Dedifferentiated amniotic fluid mesenchymal stem cell (primary cell): ENCODE results near the gene TAS1R1.
A peak's percentile ranks its signal among the peaks of the same experiment; 100 is the strongest.
"Not testable (repeated sequence)": the region's sequence is repeated elsewhere in the genome, so short reads cannot be mapped to it uniquely, and the experiment has no call there.

Experiments used
- DNase-seq: peaks from one replicate; pipeline ENCODE4 v3.0.0-alpha.2; 2016; ENCODE audit errors: extremely low spot score

Gene TAS1R1

DNA sequence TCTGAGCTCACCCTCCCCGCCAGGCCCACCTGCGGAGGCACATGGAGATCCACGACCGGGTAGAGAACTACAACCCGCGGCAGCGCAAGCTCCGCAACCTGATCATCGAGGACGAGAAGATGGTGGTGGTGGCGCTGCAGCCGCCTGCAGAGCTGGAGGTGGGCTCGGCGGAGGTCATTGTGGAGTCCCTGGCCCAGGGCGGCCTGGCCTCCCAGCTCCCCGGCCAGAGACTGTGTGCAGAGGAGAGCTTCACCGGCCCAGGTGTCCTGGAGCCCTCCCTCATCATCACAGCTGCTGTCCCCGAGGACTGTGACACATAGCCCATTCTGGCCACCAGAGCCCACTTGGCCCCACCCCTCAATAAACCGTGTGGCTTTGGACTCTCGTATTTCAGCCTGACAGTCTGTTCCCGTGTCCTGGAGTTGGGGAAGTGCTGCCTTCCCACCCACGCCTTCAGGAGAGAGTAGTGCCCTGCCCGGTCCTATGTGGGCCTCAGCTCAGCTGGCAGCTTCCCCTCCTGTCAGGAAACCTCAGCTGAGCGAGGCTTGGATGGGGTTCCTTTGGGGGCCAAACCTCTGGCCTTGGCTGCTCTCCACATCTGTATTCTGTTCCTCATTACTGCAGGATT, 33.9 kb downstream of the TAS1R1 start:
- no peak for DNase-seq

DNA sequence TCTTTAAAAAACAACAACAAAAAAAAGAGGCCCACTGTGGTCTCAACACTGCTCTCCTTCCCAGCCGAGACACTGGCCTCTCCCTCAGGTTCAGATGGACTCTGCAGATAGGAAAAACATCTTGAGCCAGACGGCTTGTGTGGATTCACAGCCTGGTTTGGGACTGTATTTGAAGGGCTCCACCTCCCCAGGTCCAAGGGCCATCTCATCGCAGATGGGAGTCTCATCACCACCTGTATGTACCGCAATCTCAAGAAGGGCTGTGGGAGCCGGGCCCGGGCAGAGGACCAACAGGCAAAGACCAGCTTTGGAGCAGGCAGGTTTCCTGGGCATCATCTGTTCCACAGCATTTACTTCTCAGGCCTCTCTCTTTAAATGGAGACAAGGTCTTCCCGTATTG, 34.9 kb downstream of the TAS1R1 start:
- DNase-seq: no peak

DNA sequence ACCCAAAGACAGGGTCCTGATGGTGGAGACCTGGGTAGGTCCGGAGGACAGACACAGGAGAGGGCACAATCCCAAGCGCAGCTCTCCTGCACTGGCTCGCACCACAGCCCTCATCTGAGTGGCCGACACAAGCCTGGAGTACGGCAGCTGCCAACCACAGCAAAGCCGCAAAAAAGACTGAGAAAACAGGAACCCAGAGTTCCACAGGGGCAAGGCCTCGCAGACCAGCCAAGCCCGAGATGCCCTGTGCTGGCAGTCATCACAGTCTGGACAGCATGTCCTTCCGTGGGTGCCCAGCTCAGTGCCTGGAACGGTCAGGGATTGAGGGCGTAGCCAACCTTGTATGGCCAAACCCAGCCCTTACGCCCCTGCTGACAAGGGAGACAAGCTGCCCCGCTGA, 36.1 kb downstream of the TAS1R1 start:
- no peak for DNase-seq

DNA sequence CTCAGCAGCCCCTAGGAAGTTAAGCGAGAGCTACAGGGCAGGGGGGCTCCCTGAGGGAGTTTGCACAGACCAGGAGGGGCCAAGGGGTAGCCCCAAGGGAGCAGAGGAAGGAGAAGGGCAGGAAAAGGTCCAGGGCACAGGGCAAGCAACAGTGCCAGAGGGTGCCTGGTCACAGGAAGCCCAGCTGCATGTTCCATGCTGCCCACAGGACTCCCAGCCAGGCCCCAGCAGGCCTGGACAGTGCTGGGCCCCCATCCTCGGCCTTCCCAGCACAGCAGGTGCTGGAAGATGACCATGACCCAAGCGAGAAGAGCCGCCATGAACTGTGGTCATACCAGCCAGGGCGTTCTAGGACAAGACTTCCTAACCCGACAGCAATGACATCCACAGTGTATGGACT, 36.5 kb downstream of the TAS1R1 start:
- DNase-seq: no peak

DNA sequence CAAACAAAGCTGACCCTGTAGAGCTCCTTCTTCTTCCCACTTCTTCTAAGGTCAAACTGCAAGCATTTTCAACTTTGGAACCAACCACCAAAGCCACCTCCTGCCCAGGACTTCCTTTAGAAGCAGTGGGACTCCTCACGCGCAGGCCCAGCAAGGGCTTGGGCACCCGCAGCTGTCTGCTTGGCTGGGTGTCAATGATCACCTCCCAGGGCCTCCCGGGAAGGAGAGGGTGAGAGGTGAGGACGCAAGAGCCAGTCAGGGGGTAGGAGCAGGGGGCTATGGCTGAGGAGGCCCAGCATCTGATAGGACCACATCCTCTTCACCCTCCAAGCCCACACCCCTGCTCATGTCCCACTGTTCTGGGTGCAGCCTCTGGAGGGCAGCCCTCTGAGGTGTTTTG, 37.3 kb downstream of the TAS1R1 start:
- no peak for DNase-seq

DNA sequence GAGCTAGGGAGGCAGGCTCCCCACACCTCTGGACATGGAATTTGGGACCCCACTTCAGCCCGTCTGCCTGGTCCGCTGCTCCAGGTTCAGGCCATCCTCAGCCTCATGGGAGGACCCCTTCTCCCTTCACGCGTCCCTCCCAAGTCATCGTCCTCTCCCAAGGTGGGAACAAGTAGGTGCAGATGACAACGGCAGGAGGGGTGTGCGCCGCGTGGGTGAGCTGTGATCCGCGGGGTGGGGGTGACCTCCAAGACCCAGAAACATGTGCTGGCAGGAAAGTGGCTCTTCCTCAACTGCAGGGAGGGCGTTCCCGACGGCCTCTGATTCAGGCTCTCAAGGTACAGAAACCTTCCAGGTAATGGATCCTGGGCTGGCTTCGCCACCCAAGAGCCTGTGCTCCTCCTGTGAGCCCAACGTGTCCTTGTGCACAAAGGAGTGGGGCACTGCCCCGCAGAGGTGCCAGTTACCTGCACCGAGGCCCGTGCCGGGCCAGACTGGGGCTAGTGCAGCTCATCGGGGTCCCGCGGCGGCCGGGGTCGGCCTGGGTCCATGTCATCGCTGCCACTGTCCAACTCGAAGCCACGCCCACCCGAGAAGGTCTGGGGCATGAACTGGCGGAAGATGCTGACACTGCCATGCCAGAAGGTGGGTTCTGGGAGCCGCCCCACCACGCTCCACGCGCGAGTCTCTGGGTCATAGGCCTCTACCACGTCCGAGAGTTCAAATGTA, 37.9 kb downstream of the TAS1R1 start:
- no peak for DNase-seq

DNA sequence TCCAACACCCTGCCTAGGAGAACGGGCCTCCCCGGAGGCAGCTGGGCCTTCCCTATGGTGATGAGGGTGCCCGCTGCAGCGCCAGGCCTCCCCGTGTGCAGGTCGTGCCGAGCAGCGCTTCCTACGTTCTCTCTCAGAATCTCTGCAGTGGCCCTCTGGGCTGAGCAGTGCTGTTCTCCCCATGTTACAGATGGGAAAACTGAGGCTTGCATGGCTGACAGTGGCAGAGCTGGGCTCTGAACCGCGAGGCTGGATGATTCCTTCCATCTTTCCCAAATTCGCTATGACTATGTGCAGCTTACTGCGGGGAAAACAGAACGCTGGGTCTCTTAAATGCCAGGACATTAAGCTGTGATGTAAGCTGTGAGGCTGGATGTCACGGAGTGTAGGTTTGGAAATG, 38.7 kb downstream of the TAS1R1 start:
- no peak for DNase-seq

DNA sequence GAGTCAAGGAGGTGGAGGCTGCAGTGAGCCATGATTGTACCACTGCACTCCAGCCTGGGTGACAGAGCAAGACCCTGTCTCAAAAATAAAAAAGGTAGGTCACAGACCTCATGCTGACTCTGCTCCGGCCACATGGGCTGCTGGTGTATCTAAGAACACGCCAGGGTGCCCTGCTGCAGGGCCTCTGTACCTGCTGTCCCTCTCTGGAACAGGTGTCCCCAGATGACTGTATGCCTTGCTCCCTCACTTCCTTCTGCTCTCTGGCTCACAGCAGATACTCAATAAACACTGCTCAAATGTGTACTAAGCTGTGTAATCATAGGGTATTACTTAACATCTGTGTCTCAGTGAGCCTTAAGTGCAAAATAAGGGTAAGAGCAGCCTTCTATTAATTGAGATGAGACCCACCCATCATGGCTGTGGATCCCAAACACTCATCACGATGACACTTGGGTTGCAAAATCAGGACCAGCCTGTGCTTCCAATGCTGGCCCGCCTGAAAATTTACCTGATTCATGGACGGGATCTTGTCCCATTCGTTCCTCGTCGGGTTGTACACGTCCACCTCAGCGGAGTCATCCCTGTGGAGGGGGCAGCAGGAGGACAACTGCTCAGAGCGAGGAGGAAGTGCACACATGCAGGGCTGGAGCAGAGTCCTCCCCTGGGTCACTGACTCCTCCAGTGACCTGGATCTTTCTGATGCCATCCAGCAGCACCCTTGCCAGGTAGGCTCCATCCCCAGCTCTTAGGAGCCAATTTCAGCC, 40.1 kb downstream of the TAS1R1 start:
- DNase-seq: no peak

DNA sequence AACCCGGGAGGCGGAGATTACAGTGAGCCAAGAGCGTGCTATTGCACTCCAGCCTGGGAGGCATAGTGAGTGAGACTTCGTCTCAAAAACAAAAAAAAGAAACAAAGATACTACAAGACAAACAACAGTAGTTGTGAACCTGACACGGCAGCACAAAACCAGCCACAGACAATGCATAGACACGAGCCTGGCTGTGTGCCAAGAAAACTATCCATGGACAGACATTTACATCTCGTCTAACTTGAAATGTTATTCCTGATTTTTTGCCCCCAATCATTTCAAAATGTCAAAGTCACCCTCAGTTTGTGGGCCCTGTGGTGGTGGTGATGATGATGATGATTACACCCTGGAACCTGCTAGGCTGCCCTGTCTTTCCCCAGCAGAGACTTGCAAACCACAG, 41.2 kb downstream of the TAS1R1 start:
- no peak for DNase-seq

DNA sequence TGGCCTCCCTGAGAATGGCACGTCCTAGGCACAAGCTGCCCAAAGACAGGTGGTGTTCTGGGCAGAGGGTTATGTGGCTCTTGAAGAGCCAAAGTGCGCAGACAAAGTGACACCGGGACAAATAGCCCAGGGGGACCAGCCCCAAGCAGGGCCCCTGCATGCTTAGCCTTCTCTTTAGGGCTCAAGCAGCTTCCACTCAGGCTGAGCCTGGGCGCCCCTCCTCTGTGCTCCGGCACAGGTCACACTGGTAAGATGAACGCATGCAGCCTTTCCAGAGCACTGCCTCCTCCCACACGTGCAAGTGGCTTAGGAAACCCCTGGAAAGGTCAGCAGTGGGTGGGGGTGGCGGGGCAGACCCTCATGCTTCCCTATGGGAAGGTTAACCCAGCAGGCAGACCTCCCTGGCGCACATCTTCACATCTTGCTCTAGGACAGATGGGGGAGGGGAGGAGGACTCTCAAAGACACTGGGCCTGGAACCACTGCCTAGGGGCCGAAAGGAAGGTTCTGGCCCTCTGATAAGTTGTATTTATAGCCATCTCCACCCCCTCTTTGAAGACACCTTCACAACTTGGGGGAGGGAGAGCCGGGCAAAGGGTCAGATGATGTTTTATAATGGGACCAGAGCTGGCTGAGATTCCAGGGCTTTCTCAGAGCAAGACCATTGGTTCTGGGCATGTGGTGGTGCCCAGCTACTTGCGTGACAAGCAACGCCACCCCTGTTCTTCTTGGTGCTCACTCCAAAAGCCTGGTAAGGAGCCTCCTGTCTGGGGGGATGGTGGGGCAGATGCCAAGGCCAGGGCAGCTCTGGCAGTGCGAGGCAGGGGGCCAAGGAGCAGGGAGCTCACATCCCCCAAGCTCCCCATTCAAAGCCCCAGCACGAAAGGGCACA, 42.0 kb downstream of the TAS1R1 start:
- DNase-seq: no peak

DNA sequence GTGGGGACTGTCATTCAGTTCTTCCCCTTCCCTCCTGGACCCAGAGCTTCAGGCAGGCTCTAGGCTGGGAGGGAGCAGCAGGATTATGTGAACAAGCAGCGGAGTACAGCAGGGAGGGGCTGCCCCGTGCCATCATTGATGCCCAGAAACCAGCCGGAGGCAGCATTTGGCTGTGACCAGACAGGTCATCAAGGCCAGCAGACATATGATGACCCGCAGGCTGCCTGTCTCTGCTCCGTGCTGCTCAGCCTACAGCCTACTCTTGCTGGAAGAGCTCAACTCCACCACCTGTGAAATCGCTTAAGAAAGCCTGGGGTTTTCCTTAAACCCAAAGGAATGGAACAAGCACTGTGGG, 42.6 kb downstream of the TAS1R1 start:
- no peak for DNase-seq

DNA sequence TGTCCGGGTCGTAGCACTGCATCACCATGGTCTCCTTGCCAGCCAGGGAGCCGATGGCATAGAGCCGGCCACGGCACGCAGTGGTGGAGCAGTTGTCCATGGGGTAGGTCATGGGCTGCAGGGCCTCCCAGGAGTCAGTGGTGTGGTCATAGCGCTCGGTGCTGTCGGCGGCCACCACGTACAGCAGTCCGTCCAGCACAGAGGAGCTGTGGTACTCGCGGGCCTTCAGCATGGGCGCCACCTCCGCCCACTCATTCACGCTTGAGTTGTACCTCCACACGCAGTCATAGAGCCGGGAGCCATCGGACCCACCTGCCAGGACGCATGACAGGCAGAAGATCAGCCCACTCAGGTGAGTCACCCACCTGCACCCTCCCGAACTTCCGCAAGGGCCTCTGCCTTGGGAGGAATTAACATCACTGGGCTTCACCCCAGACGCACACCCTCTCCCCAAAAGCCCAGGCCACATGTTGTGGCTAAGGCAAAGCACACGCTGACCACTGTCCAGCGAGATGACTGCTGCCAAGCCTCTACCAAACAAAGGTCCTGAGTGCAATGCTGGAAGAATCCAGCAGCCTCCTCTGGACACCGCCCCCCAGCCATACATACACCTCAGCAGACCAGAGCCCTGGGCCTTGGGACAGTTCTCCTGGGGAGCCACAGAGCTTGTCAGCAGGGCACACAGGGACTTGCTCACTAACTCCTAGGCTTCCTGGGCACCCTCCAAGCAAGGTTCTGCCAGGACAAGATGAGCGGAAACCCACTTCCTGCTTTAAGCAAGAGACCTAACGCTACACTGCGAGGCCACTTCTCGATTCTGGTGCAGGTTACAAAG, 44.3 kb downstream of the TAS1R1 start:
- no peak for DNase-seq

DNA sequence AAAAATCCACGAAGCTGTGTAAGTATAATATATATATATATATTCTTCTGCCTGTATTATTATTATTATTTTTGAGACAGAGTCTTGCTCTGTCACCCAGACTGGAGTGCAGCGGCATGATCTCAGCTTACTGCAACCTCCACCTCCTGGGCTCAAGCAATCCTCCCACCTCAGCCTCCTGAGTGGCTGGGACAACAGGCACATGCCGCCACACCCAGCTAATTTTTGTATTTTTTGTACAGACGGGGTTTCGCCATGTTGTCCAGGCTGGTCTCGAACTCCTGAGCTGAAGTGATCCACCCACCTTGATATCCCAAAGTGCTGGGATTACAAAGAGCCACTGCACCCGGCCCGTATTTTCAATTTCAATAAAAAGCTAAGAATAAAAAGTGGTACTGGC, 44.9 kb downstream of the TAS1R1 start:
- not testable (repeated sequence) for DNase-seq

DNA sequence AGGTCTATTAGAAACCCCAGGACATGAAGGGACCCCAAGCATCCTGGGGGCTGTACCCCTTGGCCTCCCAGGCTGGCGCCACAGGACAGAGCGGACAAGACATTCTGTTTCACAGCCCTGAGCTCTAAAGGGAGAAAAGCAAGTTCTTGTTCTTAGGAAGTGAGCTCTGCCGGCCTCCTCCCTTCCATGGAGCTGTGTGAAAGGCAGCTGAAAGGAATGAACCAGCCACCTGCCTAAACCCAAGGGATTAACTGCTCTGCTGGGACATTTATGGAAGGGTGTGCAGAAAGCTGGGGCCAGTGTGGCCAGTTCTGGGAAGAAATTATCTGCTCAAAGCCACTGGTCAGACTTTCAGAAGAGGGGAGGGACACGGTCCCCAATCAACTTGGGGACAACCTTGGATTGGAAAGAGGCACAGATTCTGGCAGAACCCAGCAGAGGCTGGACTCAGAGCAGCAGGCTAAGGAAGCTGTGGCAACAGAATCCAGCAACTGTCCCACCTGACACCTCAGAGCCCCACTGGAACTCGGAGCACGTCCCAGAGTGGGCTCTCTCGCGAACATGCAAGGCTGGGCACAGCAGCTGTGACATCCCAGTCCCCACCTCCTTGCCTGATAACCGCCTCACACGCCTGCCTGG, 45.4 kb downstream of the TAS1R1 start:
- no peak for DNase-seq

DNA sequence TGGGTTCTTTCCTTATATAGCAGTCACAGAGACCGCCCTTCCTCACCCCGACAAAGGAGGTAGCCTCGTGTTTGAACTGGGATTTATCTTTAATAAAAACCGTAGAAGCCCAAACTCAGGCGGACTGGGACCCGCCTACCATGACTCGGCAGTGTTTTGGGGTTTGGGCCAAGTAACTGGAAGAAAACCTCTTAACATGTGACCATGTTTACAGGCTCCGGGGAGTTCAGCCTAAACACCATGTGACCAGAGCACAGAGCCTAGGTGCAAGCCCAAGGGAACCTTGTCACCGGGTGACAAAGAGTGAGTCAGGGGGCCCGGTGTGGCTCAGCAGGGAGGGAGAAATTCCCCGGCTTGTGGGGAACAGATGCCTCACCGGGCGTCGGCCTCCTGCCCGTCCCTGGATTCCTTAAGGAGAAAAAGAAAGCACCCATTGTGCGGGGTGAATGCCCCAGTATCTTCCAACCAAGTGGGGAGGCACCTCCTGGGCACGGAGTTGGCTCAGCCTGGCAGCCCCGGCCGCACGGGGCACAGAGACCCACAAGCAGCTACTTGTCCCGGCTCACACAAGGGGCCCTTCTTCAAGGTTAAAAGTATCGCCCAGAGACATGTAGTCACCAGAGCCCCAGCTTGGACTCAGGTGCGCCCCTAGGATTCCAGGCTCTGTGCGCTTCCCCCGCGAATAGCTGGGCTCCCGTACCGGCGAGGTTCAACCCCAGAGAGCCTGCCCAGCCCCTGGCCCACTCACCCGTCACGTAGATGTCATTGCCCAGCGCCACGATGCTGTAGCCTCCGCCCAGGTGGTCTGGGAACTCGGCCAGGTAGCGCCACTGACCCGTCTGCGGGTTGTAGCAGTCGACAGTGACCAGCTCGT, 46.2 kb downstream of the TAS1R1 start:
- peak; percentile 88 for DNase-seq

DNA sequence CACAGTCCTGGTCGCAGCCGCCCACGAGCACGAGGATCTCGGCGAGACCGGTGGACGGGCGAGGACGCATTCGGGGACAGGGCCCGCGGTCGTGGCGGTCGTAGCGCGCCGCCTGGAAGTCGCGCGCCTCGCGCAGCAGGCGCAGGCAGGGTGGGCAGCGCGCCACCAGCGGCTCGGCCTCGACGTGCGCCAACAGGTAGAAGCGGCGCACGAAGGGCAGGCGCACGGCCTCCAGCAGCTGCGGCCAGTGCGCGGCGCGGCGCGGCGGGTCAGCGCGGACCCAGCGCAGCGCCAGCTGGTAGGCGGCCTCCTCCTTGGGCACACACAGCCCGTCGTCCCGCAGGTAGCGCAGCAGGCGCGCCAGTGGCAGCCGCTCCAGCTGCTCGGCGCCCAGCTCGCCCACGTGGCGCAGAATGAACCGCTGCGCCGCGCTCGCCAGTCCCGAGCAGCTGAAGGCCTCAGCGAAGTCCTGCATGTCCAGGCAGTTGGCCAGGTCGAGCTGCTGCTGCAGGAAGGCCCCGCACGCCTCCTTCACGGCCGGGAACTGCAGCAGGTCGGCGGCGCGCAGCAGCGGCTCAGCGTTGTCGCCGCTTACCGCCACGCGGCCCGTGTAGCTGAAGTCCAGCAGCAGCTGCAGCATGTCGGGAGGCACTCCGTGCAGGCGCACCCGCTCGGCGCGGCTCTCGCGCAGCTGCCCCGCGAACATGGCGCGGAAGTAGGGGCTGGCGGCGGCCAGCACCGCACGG, 47.0 kb downstream of the TAS1R1 start:
- DNase-seq: no peak

DNA sequence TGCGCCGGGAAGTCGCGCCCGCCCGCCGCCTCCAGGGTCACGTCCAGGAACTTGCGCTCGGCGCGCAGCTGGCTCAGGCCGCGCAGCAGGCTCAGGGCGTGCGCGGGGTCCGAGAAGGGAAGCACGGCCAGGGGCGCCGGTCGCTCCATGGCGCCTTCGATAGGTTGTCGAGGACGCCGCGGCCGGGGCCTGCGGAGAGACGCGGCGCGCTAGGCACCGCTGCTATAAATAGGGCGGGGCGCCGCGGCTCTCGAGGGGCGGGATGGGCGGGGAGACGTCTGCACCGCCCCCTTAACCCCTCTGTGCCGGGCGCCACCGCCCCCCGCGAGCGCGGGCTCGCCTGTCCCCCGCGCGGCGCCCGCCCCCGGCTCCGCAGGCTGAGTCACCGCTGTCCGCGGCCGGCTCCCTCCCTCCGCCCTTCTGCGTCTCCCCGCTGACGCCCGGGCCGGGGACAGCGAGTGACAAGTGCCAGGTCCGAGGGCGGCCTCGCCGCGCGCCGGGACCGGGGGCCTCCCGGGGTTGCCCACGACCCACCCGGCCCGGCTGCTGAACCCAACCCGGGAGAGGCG, 47.6 kb downstream of the TAS1R1 start, which contains the start of gene KLHL21:
Gene KLHL21 (minus strand): TSS at position 201 of the 569 bp plus-strand sequence. CDS start 52 bp downstream, at position 149.
- DNase-seq: peak; percentile 69

DNA sequence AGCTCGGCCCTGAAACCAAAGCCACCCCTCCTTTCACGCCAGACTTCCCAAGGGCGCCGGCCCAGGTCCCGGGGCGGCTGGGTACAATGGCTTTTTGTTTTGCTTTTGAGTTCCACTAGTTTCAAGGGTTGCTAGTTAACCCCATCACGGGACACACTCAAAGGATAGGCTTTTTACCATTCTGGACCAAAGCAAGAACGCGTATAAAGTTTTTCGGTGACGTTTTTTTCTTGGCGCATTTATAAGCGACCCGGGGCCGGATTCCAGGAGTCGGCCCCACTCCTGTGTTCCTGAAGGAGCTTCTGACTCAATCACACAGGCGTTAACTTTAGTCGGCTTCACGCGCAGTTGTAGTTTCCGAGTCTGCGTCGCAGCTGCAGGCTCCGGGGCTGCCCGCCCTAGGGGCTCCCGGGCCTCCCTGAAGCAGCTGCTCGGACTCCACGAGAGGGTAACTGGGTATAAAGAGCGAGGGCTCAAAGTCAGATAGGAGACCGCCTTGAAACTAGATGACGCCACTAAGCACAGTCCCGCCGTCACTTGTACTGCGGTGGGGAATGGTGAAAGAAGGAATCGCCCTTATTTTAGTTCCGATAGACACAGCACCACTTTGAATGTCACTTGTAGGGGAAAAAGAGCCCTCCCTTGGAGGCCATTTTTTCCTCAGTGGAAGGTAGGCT, 48.3 kb downstream of the TAS1R1 start:
- DNase-seq: no peak
